DMS53 treated with DMSO at 0.1 percent for 48 hours (cell line): ENCODE data around the gene AMD1.

Experiments
- DNase-seq: peaks from one replicate; lab custom pipeline; 2025; ENCODE audit not compliant: unreplicated experiment; lab: John Stamatoyannopoulos, UW

Gene AMD1

GRCh38 chr6:110934381-110934898, 59.9 kb downstream of the AMD1 start:
- no peak for DNase-seq

- no peak for DNase-seq
These were observed 60.6 kb downstream of the AMD1 start for GRCh38 chr6:110935171-110935570.

DNA sequence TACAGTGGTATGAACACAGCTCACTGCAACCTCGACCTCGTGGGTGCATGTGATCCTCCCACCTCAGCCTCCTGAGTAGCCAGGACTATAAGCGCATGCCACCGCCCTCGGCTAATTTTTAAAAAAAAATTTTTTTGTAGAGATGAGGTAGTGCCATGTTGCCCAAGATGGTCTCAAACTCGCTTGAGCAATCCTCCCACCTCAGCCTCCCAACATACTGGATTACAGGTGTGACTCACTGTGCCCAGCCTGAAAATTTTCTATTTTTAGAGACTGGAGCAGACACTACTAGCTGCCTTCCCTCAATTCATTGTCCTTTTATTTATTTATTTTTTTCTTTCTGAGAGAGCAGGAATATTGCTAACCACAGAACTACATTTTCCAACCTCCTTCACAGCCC, 63.6 kb downstream of the AMD1 start:
- no peak for DNase-seq

DNA sequence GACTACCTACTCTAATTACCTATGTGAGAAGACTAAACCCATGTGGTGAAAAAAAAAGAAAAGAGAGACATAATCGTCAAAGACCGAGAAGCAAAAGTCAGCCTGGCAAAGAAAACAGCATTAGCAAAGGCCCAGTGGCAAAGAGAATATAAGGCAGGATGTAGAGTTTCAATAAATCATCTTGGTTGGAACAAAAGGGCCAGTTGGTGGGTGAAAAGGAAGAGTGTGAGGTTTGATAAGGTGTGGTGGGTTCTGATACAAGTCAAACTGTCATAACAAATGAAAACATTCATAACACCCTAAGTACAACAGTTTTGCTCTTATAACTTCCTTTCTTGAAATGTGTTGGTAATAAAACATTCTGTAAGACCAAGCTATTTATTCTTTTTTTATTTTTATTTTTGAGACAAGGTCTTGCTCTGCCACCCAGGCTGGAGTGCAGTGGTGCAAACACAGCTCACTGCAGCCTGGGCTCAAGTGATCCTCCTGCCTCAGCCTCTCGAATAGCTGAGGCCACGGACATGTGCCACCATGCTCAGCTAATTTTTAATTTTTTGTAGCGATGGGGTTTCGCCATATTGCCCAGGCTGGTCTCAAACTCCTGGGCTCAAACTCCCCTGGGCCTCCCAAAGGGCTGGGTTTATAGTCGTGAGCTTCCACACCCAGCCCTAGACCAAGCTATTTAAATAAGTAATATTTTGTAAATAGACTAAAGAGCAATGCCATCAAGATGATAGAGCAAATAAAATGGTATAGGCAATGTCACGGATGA, 65.0 kb downstream of the AMD1 start:
- DNase-seq: no peak

- DNase-seq: peak; percentile 44
These were observed 70.1 kb downstream of the AMD1 start for GRCh38 chr6:110944681-110945151.
